RPMI8226 (cell line): ENCODE results near the gene RNF5.
"Not testable (repeated sequence)": the region's sequence is repeated elsewhere in the genome, so short reads cannot be mapped to it uniquely, and the experiment has no call there.

Experiments
- DNase-seq: peaks from one replicate; pipeline ENCODE4 v3.0.0-alpha.2; 2015

Gene RNF5, protein sequence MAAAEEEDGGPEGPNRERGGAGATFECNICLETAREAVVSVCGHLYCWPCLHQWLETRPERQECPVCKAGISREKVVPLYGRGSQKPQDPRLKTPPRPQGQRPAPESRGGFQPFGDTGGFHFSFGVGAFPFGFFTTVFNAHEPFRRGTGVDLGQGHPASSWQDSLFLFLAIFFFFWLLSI

DNA sequence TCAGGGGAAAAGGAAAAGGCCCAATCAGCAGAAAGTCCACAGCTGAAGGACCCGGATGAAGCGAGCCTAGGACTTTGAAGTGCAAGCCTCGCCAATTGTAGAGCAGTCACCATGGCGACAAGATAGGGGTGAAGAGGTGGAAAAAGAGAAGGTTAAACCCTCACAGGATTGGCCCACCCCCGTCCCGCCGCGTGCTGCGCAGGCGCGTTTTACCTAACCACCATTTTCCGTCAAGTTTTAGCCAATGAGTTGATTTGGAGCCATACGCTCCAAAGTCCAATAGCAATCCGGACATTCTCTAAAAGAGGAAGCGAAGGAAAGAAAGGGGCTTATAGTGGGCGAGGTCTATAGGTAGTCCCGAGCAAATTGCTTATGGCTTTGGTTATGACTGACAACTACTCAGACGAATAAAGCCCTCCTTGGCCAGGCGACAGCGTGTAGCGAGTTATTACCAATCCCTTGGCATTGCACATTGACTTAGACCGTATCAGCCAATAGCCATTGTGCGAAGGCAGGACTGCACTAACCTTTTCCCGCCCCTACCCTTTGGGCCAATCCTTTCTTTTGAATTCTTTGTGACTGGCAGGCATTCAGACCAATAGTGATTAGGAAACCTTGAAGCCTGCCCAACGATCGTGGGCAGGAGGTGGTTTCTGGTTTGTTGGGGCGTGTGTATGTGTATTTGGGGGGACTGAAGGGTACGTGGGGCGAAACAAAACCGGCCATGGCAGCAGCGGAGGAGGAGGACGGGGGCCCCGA, at the start of gene RNF5:
RNF5 (plus strand) TSS at position 618 of the 759 bp plus-strand sequence; CDS start at position 725, 107 bp downstream.
- DNase-seq, result peak; percentile 99

DNA sequence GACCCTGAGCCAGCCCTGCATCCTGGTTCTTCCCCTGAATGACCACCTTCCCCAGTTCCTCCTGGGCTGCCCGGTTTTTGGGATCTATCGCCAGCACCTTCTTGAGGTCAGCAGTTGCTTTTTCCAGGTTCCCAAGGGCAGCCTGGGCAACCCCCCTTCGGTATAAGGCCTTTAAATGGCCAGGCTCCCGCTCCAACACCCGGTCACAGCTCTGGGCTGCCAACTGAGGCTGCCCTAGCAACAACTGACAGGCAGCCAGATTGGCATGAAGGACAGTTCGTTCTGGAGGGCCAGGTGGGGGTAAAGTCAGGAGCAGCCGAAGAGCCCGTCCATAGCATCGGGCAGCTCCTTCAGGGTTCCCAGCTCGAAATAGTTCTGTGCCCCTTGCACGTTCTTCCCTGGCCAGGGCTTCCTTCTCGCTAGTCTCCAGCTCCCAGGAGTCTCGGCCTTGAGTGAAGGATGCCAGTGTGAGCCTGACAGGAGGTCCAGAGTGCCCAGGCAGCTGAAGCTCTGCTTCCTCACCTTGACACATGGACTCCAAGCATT, 49.4 kb upstream of the RNF5 start:
- DNase-seq, result no peak

DNA sequence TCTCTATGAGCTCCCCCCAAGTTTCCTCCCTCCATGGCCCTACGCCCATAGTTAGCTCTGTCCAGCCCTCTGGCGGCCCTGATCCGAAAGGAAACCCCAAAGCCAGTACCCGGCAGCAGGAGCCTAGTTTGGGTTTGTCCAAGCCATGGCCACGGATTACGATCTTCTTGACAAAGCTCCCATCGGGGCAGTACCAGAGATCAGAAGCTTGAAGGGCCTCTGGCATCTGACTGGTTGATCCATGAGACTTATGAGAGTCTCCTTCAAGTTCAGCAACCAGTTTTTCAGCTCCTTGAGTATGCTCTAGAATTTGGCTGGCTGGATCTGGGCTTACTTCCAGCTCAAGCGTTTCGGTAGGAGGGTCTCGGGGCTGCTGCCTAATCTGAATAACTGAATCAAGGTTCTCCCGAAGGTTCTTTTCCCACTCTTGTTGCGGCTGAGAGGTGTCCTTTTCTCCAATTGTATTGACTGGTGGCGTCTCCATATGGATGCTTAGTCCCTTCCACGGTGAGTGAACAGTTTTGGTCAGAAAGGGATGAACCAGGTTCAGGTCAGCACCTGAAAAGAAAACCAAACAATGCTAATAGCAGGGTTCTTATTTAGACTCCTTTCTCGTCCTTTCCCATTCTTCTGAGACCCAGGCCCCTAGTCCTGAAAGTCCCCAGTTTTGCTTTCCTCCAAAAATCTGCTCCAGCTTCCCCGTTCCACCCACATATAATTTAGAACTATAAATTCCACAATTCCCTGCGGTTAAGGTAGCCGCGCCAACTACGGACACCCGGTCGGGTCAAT, 48.7 kb upstream of the RNF5 start:
- no peak for DNase-seq

DNA sequence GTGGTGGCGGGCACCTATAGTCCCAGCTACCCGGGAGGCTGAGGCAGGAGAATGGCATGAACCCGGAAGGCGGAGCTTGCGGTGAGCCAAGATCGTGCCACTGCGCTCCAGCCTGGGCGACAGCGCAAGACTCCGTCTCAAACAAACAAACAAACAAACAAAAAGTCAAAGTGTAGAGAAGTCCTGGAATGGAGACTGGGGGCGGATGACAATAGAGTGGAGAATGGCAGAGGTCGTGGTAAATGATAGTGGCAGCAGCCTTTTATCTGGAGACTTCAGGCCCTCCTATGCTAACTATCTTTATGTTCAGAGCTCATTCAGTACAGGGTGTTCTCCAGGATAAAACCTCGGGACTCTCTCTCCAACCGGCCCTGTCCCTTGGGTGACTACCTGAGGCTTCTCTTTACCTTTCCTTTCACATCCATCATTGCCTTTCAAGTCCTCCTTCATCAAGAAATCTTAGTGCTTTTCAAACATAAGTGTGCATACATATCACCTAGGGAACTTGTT, 46.7 kb upstream of the RNF5 start:
- DNase-seq, result no peak

DNA sequence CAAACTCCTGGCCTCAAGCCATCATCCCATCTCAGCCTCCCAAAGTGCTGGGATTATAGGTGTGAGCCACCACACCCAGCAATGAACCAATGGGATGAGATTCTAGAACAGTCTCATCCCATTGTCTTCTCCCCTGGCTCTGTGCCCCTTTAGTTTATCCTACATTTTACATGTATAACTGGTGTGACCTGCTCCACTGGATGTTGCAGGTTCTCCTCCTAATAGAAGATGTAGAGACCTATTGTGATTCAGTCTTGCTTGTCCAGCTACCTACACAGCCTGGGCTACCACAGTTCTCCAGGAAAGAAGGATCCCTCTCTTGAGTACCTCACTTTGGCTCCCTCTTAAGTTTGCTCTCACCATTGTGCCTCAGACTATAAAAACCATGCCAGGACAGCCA, 46.1 kb upstream of the RNF5 start:
- DNase-seq, result no peak

DNA sequence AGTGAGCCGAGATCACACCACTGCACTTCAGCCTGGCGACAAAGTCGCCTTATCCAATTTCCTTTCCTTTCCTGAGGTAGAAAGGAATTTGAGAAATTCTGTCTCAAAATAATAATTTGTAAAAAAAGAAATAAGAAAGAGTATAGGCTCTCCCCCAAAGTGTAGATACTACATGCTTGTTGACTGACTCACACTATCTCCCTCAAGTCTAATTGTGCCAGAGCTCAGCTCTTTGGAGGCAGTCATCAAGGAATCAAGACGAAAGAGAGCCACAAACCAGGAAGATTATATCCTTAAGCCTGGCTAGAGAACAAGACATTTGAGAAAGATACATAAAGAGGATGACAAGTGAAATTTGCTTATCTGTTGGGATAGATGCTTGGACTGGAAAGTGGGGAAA, 44.4 kb upstream of the RNF5 start:
- DNase-seq, result no peak

DNA sequence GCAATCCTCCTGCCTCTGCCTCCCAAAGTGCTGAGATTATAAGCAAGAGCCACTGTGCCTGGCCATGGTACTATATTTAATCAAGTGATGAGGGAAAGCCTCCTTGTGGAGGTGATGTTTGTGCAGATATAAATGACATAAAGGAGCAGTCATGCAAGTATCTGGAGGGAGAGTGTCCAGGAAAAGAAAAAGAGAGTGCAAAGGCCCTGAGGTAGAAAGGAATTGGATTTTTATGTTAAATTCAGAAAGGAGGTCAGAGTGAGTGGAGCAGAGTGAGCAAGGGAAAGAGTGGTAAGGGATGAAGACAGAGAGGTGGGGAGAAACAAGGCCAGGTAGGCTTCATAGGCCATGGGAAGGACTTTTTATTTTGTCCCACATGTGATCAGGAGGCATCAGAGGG, 40.8 kb upstream of the RNF5 start:
- no peak for DNase-seq

DNA sequence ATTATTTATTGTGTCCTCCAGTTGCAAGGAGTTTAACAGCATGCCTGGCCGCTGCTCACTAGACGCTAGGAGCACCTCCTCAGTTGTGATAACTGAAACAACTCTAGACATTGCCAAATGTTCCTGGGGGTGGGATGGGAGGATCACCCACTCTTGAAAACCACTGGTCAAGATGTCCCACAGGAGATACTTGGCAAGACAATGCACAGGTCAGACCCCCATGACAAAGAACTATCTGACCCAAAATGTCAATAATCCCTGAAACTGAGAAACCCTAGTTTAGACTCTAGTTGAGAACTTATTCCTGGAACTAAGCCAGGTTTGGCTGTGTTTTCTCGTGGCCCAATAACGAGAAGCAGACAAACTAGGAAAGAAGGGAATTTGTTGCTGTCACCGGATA, 38.6 kb upstream of the RNF5 start:
- DNase-seq, result no peak

DNA sequence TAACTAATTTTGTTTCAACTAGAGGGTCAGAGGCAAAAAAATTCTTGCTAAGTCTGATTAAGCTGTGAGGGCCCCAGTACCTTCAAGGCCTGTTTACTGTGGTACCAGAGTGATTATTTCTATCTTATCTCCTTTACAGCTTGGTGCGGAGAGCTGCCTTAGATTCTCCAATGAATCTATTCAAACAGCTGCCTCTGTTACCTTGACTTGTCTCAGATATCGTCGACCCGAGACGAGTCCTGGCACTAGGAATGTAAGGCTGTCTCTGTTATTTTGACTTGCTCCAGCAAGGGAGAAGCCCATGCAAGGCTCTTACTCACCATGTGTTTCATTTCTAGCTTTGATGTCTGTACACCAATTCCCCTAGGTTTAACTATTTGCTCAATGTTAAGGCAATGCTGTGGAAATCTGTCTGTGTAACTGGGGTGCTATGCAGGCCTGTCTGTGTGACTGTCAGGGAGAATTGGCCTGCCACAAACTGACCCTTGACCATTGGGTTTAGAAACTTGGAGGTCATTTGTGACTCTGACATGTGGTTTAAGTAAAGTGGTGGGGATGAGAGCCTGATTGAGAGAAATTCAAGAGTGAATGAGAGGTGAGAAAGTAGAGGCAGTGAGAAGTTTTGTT, 37.7 kb upstream of the RNF5 start:
- no peak for DNase-seq

DNA sequence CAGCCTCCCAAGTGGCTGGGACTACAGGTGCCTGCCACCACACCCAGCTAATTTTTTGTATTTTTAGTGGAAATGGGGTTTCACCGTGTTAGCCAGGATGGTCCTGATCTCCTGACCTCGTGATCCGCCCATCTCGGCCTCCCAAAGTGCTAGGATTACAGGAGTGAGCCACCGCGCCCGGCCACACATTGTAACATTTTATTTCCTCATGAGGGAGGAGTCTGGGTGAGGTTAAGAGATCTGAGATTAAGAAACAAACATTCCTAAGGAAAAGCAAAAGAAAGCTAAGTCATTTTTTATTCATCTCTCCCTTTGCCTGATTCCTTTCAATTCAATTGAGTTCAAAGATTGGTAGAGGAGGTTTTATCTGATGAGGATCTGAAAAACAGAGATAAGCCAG, 34.0 kb upstream of the RNF5 start:
- DNase-seq, result not testable (repeated sequence)

DNA sequence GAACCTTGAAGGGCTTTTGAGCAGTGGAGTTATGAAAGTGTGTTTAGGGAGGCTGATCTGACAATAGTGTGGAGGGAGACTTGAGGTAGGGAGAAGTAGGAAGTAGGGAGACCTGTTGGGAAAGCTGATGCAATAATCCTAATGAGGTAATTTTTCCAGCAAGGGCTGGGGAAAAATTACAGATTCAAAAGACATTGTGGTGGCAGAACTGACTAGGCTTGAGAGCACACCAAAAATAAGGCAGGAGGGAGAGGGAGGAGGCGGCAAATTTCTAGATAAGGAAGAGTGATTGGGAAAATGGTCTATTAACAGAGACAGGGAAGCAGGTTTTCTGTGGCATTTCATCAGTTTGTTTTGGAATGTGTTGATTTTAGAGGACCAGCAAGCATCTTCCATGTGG, 31.9 kb upstream of the RNF5 start:
- no peak for DNase-seq

DNA sequence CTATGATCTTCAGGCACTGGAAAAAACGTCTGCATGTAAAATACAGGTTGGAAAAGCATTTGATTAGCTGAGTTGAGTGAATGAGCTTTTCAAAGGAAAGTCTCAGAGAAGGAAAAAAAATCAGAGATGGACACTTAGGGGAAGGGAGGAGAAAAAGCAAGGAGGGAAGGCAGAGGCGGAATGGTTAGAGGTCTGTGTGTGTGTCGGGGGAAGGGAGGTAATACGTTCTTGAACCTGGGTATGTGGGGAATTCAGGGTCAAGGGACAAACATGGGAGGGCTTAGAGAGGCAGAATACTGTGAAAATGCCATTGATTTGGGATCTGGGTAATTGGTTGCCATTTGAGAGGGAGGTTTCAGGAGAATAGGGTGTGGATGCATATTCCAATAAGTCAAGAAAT, 31.5 kb upstream of the RNF5 start:
- DNase-seq, result no peak

DNA sequence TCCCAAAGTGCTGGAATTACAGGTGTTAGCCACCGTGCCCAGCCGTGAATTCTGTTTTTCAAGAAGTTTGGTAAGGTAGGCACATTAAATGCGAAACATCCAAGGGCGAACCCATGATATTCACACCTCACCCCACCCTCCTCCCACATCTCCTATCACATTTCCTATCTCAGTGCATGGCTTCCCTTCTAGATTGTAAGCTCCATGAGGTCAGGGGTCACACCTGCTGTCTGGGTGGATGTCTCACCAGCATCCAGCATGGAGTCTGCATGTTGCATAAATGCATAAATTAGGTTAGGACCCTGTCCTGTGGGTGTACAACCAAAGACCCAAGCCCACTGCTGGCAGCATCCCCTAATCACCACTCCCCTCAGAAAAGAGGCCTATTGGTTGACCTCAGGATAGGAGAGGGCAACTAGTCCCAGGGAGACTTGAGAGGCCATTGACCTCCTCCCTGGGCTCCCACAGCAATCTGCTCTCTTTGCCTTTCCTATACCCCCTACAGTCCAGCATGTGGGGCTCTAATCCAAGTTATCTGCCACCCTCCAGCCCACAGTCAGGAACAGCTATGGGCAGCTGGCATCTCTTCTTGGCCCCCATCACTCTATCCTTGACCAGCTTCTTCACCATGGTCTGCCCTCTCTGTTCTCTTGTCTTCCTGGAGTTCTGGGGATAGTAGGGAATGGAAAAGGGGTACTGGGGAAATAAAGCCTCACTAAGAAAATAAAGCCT, 30.6 kb upstream of the RNF5 start:
- no peak for DNase-seq

DNA sequence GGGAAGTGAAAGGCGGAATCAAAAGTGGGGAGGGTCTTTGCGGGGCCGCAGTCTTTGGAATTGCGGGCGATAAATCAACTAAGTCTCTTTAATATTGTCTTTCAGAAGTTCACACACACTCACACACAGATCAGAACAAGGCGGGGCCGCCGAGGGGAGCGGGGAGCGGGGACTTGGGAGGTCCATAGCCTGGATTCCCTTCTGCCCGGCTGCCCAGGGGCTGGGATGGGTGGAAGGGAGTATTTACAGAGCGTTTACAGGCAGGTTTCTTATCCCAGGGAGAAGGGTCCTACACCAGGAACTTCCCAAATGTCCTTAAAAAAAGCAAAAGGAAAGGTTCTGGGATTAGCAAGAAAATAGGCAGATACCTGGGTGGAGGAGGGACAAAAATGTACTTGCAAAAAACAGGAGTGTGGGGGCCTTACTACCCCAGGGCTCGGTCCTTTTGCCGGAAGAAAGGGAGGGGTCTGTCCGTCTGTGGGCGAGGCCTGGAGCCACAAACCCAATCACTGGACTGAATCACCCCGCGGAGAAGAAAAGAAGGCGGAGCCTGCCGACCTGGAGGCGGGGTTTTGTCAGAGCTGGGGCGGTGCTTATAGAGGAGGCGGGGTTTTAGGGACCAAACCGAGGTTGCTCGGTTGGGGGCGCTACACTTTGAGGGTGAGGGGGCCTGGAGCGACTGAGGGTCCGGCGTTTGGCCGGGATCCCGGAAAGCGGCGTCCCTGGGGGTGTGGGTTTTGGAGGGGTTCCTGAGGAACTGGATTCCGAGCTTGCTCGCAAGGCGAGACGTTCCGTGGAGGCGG, 29.7 kb upstream of the RNF5 start:
- DNase-seq, result no peak

DNA sequence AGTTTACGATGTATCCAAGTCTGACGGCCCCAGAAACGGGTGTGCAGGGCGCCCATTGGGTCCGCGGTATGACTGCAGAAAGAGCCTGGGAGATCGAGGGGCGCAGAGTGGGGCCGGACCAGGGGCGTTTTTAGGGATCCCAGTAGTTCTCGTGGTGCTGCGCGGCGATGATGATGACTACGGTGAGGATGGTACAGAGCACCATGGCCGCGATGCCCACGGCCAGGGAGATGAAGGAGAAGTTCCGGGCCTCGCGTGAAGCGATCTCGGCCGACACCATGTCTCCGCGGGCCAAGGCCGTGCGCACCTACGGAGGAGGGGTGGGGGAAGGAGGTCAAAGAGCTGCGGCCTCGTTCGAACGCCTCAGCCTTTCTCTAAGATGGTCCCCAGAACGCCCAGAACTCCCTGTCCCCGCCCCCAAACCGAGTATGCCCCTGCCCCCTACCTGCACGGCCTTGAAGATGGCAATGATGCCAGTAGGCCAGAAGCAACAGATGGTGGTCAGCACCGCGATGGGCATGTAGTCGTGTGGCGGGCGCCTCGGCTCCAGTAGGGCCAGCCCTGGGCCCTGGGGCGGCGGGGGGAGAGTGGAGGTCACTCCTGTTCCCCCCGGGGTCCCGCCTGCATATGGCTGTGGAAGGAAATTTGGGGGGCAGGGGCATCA, 29.0 kb upstream of the RNF5 start:
- DNase-seq, result no peak

DNA sequence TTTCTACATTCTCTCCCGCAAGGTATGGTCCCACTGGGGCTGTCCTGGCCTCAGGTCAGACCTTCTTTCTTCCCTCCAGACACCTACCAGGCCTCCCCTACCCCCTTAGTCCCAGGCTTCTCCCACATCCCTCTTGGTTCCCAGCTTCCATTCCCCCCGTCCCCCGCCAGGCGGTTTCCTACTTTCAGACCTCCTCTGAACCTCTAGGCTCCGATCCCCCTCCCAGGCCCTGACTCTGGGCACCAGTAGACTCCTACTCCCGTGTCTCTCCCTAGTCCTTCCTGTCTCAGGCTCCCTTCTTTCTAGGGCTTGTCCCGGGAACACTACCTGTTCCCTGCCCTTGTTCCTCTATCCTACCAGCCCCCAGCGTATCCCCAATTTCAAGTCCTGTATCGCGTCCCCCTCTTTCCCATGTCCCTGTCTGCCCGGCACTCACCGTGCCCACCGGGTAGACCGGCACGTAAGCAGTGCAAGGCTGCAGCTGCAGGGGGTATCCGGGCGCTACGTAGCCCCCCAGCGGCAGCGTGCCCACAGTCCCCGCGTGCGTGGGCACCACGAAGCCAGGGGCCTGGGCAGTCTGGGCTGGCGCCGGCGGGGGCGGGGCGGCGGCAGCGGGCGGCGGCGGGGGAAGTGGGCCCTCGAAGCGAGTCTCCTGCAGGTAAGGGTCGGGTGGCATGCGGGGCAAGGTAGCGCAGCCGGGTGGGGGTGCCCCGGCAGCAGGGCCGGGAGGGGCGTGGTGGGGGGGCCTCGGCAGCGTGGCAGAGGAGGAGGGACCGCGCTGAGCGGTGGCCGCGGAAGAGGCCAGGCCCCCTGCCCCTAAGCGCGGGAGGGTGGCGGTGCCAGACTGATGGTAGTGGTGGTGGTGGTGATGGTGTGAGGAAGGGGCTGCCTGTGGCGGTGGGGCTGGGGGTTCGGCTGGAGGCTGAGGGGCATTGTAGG, 28.0 kb upstream of the RNF5 start:
- no peak for DNase-seq

DNA sequence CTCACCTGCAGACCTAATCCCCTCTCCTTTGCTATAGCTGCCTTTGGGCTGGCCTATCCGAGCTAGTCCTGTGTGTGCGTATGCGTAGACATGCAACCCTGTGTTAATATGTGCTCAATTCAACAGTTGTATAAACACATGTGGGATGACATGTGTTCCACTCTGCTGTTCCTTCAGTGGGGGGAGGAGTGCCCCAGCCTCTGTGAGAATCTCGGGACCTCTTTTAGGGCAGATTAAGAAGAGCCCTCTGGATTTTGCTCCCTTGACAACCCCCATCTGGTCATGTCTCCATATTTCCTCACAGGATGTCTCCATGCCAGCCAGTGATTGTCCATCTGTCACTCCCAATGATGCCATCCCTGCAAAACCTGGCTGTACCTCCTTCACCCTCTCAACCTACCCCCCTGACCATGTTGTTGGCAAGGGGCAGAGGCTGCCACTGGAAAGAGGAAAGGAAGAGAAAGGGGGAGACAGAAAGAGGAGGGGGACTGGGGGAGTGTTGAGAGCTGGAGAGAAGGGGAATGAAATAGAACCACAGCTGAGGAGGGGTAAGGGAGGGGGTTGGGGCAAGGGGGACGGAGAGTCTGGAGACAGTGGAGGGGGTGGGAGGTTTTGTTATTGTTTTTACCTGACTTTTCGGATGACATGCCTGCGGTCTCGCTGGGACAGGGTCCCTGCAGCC, 26.9 kb upstream of the RNF5 start:
- DNase-seq, result no peak

DNA sequence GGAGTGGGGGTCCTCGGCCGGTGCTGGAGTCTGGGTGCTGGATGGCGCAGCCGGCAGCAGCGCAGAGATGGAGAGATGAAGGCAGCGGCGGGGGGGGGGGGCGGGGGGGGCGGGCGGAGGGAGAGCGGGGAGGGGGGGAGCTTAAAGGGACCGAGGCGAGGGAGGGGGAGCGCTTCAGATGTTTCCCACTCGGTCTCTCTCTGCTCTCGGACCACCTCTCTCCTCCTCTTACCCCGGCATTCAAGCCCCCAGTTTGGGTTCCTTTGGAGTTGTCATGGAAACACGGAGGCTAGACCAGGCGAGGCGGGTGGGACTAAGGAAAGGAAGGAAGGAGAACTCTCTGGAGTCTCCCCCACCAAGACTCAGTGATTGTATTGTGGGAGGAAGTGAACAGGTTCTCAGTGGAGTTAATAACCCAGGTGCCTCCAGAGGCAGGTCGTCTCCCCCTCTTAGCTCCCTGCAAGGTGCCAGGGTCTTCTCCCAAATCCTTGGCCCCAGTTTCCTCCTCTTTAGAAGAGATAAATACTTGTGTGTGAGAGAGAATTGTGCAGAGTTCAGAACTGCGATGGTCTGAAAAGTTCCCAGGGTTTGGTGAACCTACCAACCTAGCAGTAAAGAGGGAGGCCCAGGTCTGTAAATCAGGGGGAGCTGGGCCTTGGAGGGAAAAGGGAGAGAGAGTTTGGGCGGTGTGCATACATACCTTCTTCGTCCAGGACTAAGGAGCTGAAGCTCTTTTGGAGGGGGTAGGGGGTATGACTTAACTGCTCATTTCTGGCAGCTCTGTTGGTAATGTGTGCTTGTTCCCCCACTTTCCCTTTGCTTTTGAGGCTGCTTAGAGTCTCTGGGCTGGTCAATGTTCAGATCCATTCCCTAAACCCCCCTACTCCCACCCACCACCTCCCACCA, 26.1 kb upstream of the RNF5 start, which contains the start of gene PRRT1:
PRRT1 (minus strand) TSS at position 77 of the 906 bp plus-strand sequence. CDS start 112 bp downstream, outside the sequence.
- no peak for DNase-seq
